ENCODE results near the gene SMYD1.

GRCh38 chr2:88080545-88080944 lies 12.9 kb downstream of the SMYD1 start:
- TF ChIP-seq CTCF (IDR thresholded peaks at IDR 0.05), result no peak
- no peak for TF ChIP-seq POLR2AphosphoS5 (IDR thresholded peaks at IDR 0.05)
- TF ChIP-seq POLR2A (IDR thresholded peaks at IDR 0.05), result no peak
- TF ChIP-seq EP300 (IDR thresholded peaks at IDR 0.05), result no peak

Measured in upper lobe of left lung (tissue), 4 donors.